GM12878 (cell line): Measurements from ENCODE around the gene CELSR3.

Experiments
- EP300 ChIP-seq, 2 experiments: fragments of 150-350 bp in 1 of 2; IDR thresholded peaks; 2 replicates each; pipeline ENCODE4 v1.6.1; 2011 to 2012; ENCODE audit warnings: low read depth in 2 of 2, low read length in 2 of 2, borderline replicate concordance in 1 of 2, improper control_type of control experiment in 1 of 2, inconsistent platforms in 1 of 2; ENCODE audit not compliant: control insufficient read depth in 1 of 2
- FOXM1 ChIP-seq: IDR thresholded peaks from 2 replicates; pipeline ENCODE4 v1.6.1; 2012; ENCODE audit warnings: low read depth, mild to moderate bottlenecking, inconsistent platforms, low read length, moderate library complexity
- MYC ChIP-seq: IDR thresholded peaks from 2 replicates; pipeline ENCODE4 v1.6.1; 2011; ENCODE audit warnings: mild to moderate bottlenecking, low read length, moderate library complexity, inconsistent platforms; ENCODE audit not compliant: insufficient read depth, insufficient replicate concordance, insufficient read length, severe bottlenecking
- POLR2A ChIP-seq: IDR thresholded peaks from 2 replicates; pipeline ENCODE4 v1.6.1; 2011; ENCODE audit warnings: low read depth, mild to moderate bottlenecking, low read length
- TF ChIP-seq, protein P1 (sequence below), 3 experiments: IDR thresholded peaks in 2 of 3; conservative IDR thresholded peaks in 1 of 3; 2 replicates each; pipeline ENCODE4 v1.5.1; 2011; ENCODE audit warnings: low read depth in 3 of 3, low read length in 3 of 3, mild to moderate bottlenecking in 3 of 3, control low read depth in 2 of 3, moderate library complexity in 2 of 3, inconsistent platforms in 1 of 3, mixed read lengths in 1 of 3; ENCODE audit not compliant: control insufficient read depth in 2 of 3, insufficient read depth in 1 of 3; ENCODE audit errors: extremely low read depth in 1 of 3
- TF ChIP-seq, protein P2 (sequence below): fragments of 450-650 bp; IDR thresholded peaks from 2 replicates; pipeline ENCODE4 v1.6.1; 2014; ENCODE audit warnings: mild to moderate bottlenecking

GRCh38 chr3:48681541-48681880 is 18.8 kb upstream of the CELSR3 start:
- TF ChIP-seq, protein P1, sequence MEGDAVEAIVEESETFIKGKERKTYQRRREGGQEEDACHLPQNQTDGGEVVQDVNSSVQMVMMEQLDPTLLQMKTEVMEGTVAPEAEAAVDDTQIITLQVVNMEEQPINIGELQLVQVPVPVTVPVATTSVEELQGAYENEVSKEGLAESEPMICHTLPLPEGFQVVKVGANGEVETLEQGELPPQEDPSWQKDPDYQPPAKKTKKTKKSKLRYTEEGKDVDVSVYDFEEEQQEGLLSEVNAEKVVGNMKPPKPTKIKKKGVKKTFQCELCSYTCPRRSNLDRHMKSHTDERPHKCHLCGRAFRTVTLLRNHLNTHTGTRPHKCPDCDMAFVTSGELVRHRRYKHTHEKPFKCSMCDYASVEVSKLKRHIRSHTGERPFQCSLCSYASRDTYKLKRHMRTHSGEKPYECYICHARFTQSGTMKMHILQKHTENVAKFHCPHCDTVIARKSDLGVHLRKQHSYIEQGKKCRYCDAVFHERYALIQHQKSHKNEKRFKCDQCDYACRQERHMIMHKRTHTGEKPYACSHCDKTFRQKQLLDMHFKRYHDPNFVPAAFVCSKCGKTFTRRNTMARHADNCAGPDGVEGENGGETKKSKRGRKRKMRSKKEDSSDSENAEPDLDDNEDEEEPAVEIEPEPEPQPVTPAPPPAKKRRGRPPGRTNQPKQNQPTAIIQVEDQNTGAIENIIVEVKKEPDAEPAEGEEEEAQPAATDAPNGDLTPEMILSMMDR (IDR thresholded peaks at IDR 0.05 in 2 of 3, conservative IDR thresholded peaks at IDR 0.05 in 1 of 3; ENCODE audit: control insufficient read depth in 2 of 3, extremely low read depth in 1 of 3, insufficient read depth in 1 of 3, low read depth in 3 of 3, low read length in 3 of 3) = no peak
- no peak for TF ChIP-seq FOXM1
- TF ChIP-seq EP300 (IDR thresholded peaks at IDR 0.05; ENCODE audit: borderline replicate concordance in 1 of 2, control insufficient read depth in 1 of 2, low read depth in 2 of 2, low read length in 2 of 2) = no peak
- no peak for TF ChIP-seq MYC
- no peak for TF ChIP-seq POLR2A
- TF ChIP-seq, protein P2, sequence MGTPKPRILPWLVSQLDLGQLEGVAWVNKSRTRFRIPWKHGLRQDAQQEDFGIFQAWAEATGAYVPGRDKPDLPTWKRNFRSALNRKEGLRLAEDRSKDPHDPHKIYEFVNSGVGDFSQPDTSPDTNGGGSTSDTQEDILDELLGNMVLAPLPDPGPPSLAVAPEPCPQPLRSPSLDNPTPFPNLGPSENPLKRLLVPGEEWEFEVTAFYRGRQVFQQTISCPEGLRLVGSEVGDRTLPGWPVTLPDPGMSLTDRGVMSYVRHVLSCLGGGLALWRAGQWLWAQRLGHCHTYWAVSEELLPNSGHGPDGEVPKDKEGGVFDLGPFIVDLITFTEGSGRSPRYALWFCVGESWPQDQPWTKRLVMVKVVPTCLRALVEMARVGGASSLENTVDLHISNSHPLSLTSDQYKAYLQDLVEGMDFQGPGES = no peak
